GM21529 (cell line): ENCODE measurements around the gene SAMD11.

Source experiments
- ATAC-seq: cut with Tn5 transposase; IDR thresholded peaks from one replicate; pipeline ENCODE4 v1.9.1; 2021; ENCODE audit not compliant: unreplicated experiment

Gene SAMD11

DNA sequence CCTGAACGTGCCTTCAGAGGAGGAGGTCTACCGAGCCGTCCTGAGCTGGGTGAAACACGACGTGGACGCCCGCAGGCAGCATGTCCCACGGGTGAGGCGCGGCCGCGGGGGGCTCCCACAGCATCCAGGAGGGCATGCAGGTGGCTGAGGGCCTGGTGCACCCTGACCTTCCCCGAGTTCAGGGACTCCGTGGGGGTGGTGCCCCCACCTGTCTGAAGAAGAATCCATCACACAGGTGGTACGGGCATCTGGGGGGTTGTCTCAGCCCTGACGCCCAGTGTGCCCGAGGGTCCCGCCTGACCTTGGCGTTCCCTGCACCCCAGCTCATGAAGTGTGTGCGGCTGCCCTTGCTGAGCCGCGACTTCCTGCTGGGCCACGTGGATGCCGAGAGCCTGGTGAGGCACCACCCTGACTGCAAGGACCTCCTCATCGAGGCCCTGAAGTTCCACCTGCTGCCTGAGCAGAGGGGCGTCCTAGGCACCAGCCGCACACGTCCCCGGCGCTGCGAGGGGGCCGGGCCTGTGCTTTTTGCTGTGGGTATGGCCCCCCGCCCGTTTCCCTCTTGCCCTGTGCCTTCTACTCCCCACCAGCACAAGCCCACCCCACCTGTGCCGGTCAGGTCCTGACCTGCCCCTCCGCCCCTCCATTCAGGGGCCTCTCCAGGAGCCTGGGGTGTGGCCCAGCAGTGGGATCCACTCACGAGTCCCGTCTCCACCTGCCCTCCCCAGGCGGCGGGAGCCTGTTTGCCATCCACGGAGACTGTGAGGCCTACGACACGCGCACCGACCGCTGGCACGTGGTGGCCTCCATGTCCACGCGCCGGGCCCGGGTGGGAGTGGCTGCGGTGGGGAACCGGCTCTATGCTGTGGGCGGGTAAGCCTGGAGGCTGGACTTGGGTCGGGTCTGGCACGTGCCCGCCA is 38.9 kb downstream of the SAMD11 start:
- ATAC-seq: no peak

DNA sequence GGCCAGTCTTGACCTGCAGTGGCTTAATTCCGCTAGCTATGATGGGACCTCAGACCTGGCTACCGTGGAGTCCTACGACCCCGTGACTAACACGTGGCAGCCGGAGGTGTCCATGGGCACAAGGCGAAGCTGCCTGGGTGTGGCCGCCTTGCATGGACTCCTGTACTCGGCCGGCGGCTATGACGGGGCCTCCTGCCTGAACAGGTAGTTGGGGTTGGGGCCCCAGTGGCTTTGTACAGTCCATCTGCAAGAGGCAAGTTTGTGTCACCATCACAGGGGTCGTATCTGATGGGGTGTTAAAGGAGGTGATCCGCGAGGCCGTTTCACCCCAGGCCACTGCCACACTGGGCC is 39.6 kb downstream of the SAMD11 start:
- no peak for ATAC-seq

DNA sequence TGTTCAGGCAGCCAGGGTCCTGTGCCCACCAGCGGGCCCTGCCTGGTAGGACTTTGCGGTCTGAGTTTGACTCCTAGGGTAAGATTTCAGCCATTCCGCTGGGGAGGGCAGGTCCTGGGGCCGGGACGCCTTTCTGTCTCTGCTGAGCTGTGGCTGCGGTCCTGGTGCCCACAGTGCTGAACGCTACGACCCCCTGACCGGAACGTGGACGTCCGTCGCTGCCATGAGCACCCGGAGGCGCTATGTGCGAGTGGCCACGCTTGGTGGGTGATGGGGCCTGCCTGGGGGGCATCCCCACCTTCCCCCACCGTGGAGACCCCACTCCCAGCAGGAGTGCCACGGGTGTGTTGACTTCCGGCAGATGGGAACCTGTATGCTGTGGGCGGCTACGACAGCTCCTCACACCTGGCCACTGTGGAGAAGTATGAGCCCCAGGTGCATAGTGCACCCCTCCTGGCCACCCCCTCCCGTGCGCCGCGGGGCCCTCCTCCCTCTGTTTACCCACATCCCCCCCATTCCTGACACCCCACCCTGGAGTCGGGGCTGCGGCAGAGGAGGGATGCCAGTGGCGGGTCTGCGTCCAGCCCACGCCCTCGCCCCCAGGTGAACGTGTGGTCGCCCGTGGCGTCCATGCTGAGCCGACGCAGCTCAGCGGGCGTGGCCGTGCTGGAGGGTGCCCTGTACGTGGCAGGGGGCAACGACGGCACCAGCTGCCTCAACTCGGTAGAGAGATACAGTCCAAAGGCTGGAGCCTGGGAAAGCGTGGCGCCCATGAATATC is 40.2 kb downstream of the SAMD11 start:
- no peak for ATAC-seq

DNA sequence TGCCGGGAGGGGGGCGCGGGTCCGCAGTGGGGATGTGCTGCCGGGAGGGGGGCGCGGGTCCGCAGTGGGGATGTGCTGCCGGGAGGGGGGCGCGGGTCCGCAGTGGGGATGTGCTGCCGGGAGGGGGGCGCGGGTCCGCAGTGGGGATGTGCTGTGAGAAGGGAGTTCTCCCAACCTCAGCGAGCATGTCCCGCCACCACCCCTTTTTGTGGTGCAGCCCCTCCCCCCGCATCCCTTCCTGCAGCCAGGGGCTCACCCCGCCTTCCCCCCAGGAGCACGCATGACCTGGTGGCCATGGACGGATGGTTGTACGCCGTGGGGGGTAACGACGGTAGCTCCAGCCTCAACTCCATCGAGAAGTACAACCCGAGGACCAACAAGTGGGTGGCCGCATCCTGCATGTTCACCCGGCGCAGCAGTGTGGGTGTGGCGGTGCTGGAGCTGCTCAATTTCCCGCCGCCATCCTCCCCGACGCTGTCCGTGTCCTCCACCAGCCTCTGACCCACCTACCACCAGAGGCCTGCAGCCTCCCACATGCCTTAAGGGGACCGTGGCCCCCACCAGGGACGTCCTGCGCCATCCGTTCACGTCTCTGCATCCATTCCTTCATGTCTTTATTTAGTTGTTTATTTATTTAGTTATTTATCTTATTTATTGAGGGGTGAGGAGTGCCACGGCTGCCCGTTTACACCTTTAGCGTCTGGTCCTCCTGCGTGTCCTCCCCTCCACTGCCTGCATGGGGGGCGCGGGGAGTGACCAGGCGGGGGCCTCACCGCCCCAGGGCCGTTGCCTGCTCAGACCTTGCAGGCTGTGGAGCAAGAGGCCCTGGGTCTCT is 41.2 kb downstream of the SAMD11 start:
- no peak for ATAC-seq

DNA sequence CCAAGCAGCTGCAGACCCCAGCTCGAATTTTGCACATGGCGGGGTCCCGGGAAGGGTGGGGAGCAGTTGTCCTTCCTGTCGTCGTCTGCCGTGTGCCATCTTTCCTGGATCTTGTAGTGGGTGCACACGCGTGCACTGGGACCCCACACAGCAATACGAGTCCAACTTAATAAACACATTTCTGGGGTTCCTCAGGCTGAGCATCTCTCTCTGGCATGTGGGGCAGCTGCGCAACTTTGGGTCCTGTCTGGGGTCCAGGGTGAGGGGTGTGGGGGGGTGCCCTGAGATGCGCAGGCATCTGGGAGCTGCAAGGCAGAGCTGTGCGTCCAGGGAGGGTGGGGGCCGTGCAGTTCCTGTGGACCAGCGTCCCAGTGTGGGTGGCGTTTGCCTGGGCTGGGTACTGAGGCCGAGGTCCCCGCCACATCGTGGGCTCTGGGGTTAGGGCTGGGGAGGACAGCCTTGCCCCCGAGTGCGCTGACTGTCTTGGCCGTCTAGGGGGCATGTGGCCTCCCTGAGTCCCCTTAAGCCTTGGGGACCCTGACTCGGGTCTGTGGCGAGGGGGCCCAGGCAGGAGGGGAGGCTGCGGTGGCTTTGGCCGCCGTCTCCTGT is 41.9 kb downstream of the SAMD11 start:
- no peak for ATAC-seq

DNA sequence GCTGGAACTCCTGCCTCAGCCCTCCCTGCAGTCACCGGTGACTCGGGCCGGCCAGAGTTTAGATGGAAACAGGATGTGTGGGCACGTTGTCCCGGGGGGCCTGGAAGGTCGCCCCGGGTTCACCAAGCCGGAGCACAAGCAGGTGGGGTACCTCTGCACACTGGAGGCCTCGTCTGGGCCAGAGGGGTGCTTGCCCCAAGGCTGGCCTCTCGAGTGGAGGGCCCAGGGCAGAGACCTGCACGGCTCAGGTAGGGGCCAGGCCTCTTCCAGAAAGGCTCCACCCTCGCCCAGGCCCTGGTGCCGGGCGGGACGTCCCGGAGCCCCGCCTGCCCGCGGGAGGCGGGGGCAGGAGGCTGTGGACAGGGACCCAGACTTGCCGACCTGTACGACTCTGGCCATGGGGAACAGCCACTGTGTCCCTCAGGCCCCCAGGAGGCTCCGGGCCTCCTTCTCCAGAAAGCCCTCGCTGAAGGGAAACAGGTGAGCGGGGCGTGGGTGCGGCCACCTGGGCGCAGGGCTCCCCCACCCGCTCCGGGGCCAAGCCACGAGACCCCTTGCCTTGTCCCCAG is 42.5 kb downstream of the SAMD11 start, which contains the start of gene PLEKHN1:
Gene PLEKHN1 (plus strand): TSS at position 348 of the 569 bp plus-strand sequence. CDS start 50 bp downstream, at position 398.
- peak; percentile 29 for ATAC-seq

DNA sequence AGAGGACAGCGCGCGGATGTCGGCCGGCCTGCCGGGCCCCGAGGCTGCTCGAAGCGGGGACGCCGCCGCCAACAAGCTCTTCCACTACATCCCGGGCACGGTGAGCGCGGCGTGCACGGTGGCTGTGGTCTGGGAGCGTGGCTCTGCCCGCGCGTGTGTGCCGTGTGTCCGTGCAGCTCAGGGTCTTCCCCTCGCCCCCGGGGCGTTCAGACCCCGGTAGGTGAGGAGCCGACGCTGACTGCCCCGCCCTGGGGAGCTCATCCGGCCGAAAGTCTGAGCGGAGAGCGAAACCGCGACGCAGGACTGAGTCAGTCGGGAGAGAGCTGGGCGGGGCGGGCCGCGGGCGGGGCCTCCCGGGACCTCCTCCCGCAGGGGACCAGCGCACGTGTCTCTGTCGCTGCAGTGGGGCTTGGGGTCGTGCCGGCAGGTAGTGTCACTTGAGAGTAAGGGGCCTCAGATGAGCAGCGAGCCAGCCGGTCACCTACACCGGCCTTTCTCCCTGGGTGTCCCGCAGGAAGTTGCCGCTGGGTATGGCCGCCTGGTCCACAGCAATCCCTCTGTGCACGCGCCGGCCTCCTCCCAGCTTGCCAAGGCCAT is 43.1 kb downstream of the SAMD11 start:
- ATAC-seq: peak; percentile 82

DNA sequence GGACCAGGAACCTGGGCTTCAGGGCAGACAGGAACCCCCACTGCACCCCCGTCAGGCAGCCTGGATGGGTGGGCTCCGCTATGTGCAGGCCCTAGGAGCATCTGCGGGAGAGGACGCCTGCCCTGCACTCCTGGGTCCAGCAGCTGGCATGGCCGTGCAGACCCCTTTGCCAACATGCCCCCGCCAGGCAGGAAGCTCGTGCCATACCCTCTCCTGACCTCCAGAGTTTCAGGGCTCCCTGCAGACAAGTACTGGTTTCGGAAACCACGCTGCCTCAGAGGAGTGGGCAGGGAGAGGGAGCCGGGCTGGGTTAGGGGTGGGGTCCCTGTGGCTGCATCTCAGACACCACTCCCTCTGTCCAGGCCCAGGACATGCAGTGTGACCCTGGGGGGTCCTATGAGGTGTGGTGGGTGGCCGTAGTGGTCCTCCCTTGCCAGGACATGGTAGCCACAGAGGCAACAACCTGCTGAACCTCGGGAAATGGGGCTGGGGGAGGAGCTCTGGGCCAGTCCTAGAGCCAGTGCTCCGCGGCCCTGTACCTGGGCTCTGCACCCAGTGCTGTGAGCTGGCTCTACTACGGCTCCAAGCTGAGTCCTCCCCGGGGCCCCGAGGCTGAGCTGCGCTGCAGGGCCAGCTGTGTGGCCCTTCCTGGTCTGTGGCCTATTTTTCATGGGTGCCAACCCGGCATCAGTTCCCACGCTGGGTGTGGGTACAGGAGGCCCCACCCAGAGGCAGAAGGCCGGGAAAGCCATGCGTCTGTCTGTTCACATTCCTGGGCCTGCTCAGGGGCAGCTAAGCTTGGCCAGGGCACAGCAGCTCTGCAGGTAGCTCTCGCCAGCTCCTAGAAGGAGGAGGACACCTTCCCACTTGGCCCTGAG is 44.0 kb downstream of the SAMD11 start:
- ATAC-seq: no peak

DNA sequence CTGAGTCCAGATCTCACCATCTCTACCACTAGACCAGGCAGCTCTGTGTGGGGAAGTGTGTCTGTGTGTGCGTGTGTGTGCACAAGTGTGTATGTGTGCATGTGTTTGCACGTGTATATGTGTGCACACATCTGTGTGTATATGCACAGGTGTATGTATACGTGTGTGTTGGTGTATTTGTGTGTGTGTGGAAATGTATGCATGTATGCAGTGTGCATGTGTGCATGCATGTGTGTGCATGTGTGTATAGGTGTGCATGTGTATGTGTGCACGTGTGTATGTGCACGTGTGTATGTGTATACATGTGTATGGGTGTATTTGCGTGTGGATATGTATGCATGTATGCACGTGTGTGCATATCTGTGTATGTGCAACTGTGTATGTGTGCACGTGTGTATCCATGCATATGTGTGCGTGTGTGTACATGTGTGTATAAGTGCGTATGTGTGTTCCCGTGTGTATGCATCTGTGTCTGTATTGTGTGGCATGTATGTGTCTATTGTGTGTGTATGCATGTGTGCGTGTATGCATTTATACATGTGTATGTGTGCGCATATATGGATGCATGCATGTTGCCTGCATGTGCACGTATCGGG is 45.6 kb downstream of the SAMD11 start:
- no peak for ATAC-seq

DNA sequence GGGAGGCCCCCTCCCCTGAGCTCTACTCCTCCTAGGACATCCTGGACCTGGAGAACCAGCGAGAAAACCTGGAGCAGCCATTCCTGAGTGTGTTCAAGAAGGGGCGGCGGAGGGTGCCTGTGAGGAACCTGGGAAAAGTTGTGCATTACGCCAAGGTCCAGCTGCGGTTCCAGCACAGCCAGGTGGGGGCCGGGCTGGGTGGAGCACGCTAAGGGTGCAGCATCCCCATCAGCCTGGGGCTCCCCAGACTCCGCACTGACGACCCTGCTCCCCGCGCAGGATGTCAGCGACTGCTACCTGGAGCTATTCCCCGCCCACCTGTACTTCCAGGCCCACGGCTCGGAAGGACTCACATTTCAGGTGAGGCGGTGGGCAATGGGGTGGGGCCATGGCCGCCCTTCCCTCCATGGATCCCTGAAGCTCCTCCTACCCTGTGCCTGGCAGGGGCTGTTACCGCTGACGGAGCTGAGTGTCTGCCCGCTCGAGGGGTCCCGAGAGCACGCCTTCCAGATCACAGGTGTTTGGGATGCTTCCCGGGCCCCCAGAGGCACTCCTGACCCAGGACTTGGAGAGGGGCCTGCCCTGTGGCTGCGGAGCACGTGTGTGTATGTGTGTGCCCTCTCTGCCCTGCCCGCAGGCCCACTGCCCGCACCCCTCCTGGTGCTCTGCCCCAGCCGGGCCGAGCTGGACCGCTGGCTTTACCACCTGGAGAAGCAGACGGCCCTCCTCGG is 46.7 kb downstream of the SAMD11 start:
- no peak for ATAC-seq

DNA sequence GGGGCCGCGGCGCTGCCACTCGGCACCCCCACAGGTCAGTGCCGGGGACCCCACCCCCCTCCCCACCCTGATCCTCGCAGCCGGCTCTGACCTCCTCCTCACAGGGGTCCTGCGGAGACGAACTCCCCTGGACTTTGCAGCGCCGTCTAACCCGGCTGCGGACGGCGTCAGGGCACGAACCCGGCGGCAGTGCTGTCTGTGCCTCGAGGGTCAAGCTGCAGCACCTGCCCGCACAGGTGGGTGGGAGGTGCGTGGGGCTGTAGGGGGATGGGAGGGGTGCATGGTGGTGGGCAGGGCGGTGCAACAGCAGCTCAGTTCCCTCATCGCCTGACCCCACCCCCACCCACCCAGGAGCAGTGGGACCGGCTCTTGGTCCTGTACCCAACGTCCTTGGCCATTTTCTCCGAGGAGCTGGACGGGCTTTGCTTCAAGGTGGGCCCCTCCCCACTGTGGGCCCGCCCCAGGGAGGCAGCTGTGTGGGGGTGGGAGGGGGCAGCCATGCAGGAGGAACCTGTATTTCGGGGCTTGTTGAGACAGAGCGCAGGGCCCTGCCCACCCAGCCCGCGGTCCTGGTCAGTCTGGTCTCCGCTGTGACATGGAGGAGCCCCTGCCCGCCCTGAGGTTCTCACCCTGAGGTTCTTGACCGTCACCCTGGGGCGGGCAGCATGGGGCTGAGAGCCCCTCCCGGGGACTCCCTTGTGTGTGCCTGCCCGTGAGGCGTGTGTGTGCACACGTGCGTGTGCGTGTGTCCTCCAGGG is 47.4 kb downstream of the SAMD11 start:
- no peak for ATAC-seq

DNA sequence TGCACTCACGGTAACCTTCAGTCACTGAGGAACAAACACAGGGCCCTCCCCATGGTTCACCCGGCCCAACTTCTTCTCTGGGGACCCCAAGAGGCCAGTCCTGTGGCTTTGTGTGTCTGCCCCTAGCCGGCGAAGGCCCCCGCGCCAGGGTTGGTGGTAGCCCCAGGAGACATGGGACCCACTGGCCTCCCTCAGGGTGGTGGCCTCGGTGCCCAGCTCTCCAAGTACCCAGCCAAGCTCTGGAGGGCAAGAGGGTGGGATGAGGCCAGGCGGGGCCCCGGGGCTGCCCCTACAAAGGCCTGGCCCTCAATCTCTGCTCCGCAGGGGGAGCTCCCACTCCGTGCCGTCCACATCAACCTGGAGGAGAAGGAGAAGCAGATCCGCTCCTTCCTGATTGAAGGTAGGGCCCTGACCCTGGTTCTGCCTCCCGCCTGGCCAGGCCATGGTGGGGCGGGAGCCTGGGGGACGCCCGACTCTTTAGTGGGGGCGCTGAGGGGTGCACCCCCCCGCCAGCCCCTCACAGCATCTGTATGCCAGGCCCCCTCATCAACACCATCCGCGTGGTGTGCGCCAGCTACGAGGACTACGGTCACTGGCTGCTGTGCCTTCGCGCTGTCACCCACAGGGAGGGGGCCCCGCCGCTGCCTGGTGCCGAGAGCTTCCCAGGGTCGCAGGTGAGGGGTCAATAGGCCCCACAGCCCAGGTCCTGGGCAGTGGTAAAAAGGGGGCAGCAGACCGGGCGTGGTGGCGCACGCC is 48.2 kb downstream of the SAMD11 start:
- ATAC-seq: no peak

DNA sequence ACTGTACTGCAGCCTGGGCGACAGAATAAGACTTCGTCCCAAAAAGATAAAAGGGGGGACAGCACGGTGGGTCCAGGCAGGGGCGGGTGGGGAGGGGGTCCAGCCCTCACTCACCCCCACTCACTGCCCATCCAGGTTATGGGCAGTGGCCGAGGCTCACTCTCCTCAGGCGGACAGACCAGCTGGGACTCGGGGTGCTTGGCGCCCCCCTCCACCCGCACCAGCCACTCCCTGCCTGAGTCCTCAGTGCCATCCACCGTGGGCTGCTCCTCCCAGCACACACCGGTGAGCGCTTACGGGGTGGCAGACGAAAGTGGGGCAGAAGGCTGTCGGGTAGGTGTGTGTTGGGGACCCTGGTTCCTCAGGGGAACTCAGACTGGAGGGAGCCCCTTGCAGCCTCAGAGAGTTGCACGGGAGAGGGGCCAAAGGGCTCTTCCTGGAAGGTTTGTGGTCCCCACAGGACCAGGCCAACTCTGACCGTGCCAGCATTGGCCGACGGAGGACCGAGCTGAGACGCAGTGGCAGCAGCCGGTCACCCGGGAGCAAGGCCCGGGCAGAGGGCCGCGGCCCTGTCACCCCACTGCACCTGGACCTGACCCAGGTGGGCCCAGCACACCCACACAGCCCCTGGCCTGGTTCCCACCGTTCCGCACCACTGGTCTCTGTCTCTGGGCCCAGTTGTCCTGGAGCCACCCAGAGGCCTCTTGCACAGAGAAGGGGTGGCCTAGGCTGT is 49.2 kb downstream of the SAMD11 start:
- no peak for ATAC-seq

DNA sequence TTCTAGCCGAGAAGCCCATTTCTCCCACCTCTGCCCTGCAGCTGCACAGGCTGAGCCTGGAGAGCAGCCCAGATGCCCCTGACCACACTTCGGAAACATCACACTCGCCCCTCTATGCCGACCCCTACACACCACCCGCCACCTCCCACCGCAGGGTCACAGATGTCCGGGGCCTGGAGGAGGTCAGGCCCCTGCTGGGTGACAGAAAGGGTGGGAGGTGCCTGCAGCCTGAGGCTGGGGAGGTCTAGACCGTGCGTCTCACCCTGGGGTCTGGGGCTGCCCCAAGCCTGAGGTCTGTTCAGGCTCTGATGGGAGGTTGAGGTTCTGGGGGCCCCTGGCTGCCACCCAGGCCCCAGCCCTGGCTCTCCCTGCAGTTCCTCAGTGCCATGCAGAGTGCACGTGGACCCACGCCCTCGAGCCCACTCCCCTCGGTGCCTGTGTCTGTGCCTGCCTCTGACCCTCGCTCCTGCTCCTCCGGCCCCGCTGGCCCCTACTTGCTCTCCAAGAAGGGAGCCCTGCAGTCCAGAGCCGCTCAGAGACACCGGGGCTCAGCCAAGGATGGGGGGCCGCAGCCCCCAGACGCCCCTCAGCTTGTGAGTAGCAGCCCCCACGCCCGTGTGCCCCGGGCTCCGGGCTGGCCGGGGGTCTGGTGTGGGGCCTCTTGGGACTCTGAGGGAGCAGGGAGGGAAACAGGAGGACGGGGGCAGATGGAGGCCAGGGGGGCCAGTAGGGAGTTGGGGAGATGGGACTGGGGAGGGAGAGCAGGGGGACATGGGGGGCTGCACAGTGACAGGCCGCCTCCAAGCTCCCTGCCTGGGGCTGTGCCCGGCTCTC is 50.0 kb downstream of the SAMD11 start:
- no peak for ATAC-seq

DNA sequence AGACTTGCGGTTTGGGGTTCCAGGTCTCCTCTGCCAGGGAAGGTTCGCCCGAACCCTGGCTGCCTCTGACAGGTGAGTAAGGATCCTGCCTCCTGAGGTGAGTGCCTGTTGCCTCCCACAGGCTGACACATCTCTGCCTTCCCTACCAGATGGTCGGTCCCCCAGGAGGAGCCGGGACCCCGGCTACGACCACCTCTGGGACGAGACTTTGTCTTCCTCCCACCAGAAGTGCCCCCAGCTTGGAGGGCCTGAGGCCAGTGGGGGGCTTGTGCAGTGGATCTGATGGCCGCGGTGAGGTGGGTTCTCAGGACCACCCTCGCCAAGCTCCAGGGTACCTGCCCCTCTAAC is 50.5 kb downstream of the SAMD11 start:
- no peak for ATAC-seq
